SJCRH30 (cell line): Measurements from ENCODE around the gene CBFB. TPM values are rescaled to one million over a fixed set of nuclear protein-coding genes. Genes with fewer than 3 reads are reported as not detected.
A peak's percentile ranks its signal among the peaks of the same experiment; 100 is the strongest.
"Not testable (repeated sequence)": the region's sequence is repeated elsewhere in the genome, so short reads cannot be mapped to it uniquely, and the experiment has no call there.

Experiments
- DNase-seq, 2 experiments: peaks; one replicate each; pipeline ENCODE4 v3.0.0-alpha.2; 2015 to 2020
- H3K27ac ChIP-seq: fragments of 250-450 bp; sonication (Bioruptor Pico); 2 replicates; pipeline ENCODE4 v1.5.1; 2020; ENCODE audit warnings: mild to moderate bottlenecking, moderate library complexity
- H3K27me3 ChIP-seq: fragments of 250-450 bp; sonication (Bioruptor Pico); 2 replicates; pipeline ENCODE4 v1.5.1; 2020; ENCODE audit warnings: mild to moderate bottlenecking, moderate library complexity
- H3K36me3 ChIP-seq: fragments of 250-450 bp; sonication (Bioruptor Pico); 2 replicates; pipeline ENCODE4 v1.5.1; 2020; ENCODE audit warnings: mild to moderate bottlenecking, moderate library complexity
- H3K4me1 ChIP-seq: fragments of 250-450 bp; sonication (Bioruptor Pico); 2 replicates; pipeline ENCODE4 v1.5.1; 2020; ENCODE audit warnings: mild to moderate bottlenecking, moderate library complexity
- H3K4me3 ChIP-seq: fragments of 250-450 bp; sonication (Bioruptor Pico); 2 replicates; pipeline ENCODE4 v1.5.1; 2020; ENCODE audit warnings: mild to moderate bottlenecking, moderate library complexity
- H3K9me3 ChIP-seq: fragments of 250-450 bp; sonication (Bioruptor Pico); replicated peaks from 2 replicates; pipeline ENCODE4 v1.5.1; 2020; ENCODE audit warnings: mild to moderate bottlenecking, moderate library complexity
- total RNA-seq: library from RNA; depleted of rRNA; stranded (reverse); fragments of >200 nt; shearing (Covaris generic); gene quantifications from 2 replicates; pipeline ENCODE4 v1.2.3, GENCODE V29; 2014

Gene CBFB
- total RNA-seq, 1 experiment from 2014 or later: 151 TPM

GRCh38 chr16:67041520-67041919 is 12.6 kb downstream of the CBFB start:
- DNase-seq, H3K4me3 ChIP-seq, H3K27me3 ChIP-seq, H3K4me1 ChIP-seq, H3K27ac ChIP-seq, H3K9me3 ChIP-seq: not testable (repeated sequence)
- H3K36me3 ChIP-seq: peaks cover 66% of the 10 kb centered on the region

GRCh38 chr16:67043420-67043819 is 14.5 kb downstream of the CBFB start:
- Histone ChIP-seq H3K27me3 (no peaks in the 10 kb centered on the region), H3K4me1 (no peaks in the 10 kb centered on the region), H3K36me3 (peaks cover 58% of the 10 kb centered on the region), H3K27ac (no peak overlapping the region), H3K9me3 (no peaks in the 10 kb centered on the region), H3K4me3 (no peak overlapping the region)
- no peak for DNase-seq

- no peaks in the 10 kb centered on the region for H3K27me3 ChIP-seq
- no peak overlapping the region for H3K27ac ChIP-seq
- H3K9me3 ChIP-seq: no peaks in the 10 kb centered on the region
- peaks cover 26% of the 10 kb centered on the region for H3K36me3 ChIP-seq
- no peaks in the 10 kb centered on the region for H3K4me1 ChIP-seq
- DNase-seq: no peak
- H3K4me3 ChIP-seq: no peak overlapping the region
Measured at GRCh38 chr16:67050796-67051195, 21.8 kb downstream of the CBFB start.

- H3K4me1 ChIP-seq: peaks cover 5% of the 10 kb centered on the region
- no peaks in the 10 kb centered on the region for H3K27me3 ChIP-seq
- H3K9me3 ChIP-seq: no peaks in the 10 kb centered on the region
- no peak overlapping the region for H3K4me3 ChIP-seq
- H3K36me3 ChIP-seq: peaks cover 19% of the 10 kb centered on the region
- no peak overlapping the region for H3K27ac ChIP-seq
- DNase-seq: no peak
Measured at GRCh38 chr16:67052399-67052798, 23.4 kb downstream of the CBFB start.

DNA sequence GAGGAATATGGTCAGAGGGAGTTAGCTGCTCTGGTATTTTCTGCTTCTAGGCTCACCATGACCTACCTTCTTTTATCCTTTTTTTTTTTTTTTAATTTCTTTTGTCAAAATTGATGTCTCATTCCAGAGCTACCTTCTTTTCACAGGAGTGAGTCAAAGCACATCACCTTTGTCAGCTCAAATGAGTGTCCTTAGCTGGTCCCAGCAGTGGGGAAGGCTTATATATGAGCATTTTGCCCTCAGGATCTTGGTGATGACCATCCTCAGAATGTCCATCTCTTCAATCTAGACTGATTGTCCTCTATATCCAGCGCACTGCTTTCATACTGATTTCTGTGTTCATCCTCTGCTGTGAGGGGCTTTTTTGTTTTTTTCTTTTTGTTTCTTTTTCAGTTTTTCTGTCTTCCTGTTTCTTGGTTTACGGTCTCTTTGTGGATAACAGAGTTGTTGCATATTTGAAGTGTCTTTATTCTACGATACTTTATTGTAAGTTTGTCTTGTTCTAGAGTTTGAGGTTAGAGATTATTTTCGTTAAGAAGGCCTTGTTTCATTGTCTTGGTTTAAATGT is 24.9 kb downstream of the CBFB start:
- Histone ChIP-seq H3K36me3 (peaks cover 25% of the 10 kb centered on the region), H3K9me3 (no peaks in the 10 kb centered on the region), H3K4me3 (no peak overlapping the region), H3K27ac (no peak overlapping the region), H3K27me3 (no peaks in the 10 kb centered on the region), H3K4me1 (peaks cover 5% of the 10 kb centered on the region)
- DNase-seq: no peak

- Histone ChIP-seq H3K9me3 (no peaks in the 10 kb centered on the region), H3K27ac (no peak overlapping the region), H3K4me1 (peaks cover 5% of the 10 kb centered on the region), H3K36me3 (peaks cover 22% of the 10 kb centered on the region), H3K27me3 (no peaks in the 10 kb centered on the region), H3K4me3 (no peak overlapping the region)
- DNase-seq: no peak
Measured at GRCh38 chr16:67054901-67055300, 26.0 kb downstream of the CBFB start.

GRCh38 chr16:67055712-67056487 is 27.0 kb downstream of the CBFB start:
- Histone ChIP-seq H3K4me3 (no peak overlapping the region), H3K27ac (no peak overlapping the region)
- DNase-seq: peak; percentile 11 to 50

GRCh38 chr16:67063008-67063407 is 34.1 kb downstream of the CBFB start:
- DNase-seq: no peak
- Histone ChIP-seq H3K27me3 (no peaks in the 10 kb centered on the region), H3K27ac (no peak overlapping the region), H3K4me3 (no peak overlapping the region), H3K4me1 (no peaks in the 10 kb centered on the region), H3K36me3 (peaks cover 52% of the 10 kb centered on the region), H3K9me3 (no peaks in the 10 kb centered on the region)

More at GRCh38 chr16:67055712-67056487, 27.0 kb downstream of the CBFB start:
- Histone ChIP-seq H3K4me1 (peaks cover 5% of the 10 kb centered on the region), H3K27me3 (no peaks in the 10 kb centered on the region), H3K36me3 (peaks cover 27% of the 10 kb centered on the region), H3K9me3 (no peaks in the 10 kb centered on the region)

DNA sequence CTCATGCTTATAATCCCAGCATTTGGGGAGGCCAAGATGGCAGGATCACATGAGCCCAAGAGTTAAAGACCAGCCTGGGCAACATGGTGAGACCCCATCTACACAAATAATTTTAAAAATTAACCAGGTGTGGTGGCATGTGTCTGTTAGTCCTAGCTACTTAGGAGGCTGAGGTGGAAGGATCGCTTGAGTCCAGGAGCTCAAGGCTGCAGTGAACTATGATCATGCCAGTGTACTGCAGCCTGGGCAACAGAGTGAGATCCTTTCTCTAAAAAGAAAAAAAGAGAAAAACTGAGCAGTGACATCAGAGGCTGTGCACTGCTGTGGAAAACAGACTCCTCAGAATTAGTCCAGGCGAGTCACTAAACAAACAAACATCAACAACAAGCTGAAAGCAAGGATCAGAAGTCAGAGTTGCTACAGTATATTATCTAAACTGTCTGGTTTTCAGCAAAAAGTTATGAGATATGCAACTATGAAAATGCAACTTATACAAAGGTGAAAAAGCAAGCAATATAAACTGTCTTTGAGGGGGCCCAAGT is 39.3 kb downstream of the CBFB start:
- H3K4me3 ChIP-seq: no peak overlapping the region
- no peak overlapping the region for H3K27ac ChIP-seq
- no peaks in the 10 kb centered on the region for H3K27me3 ChIP-seq
- no peak for DNase-seq
- no peaks in the 10 kb centered on the region for H3K9me3 ChIP-seq
- H3K36me3 ChIP-seq: peaks cover 71% of the 10 kb centered on the region
- no peaks in the 10 kb centered on the region for H3K4me1 ChIP-seq

- H3K27me3 ChIP-seq: no peaks in the 10 kb centered on the region
- DNase-seq: no peak
- H3K36me3 ChIP-seq: peaks cover 72% of the 10 kb centered on the region
- no peaks in the 10 kb centered on the region for H3K9me3 ChIP-seq
- H3K27ac ChIP-seq: no peak overlapping the region
- no peak overlapping the region for H3K4me3 ChIP-seq
- H3K4me1 ChIP-seq: no peaks in the 10 kb centered on the region
Measured at GRCh38 chr16:67071476-67072048, 42.6 kb downstream of the CBFB start.

DNA sequence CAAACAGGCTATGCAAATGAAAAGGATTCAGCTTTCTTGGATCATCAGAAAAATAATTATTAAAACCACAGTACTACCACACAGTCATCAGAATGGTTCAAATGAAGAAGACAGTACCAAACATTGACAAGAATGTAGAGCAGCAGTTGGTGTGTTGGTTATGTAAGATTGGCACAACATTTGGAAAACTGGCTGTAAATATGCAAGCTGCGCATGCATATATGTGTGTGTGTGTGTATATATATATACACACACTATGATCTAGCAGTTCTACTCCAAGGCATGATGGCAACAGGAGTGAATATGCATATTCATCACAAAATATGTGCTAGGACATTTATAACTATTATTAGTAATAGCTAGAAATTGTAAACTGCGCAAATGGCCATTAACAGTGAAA is 46.4 kb downstream of the CBFB start:
- Histone ChIP-seq H3K27me3 (no peaks in the 10 kb centered on the region), H3K4me1 (peaks cover 8% of the 10 kb centered on the region; the same call in 1 of the 2 replicates), H3K9me3 (no peaks in the 10 kb centered on the region), H3K27ac (no peak overlapping the region), H3K36me3 (peaks cover 49% of the 10 kb centered on the region), H3K4me3 (no peak overlapping the region)
- DNase-seq: no peak

DNA sequence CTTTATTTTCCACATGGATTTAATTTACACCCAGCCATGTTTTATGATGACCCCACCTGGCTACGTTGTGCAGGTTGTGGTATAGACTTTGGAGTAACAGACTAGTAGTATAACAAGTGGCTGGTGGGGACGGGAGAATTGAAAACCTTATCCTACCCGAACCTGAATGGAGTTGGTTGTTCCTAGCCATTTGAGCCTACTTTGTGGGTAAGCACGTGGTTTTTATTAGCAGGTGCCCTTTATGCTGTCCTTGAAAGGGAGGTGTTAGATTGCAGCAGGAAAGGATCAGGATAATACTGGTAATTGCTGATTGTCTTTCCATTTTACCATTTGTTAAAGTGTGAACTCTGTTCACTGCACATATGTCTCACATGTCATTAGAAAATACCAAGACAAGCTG is 48.9 kb downstream of the CBFB start:
- peak; percentile 25 to 67 for DNase-seq
- Histone ChIP-seq H3K27ac (no peak overlapping the region), H3K4me3 (no peak overlapping the region), H3K27me3 (no peaks in the 10 kb centered on the region), H3K9me3 (no peaks in the 10 kb centered on the region), H3K4me1 (peaks cover 8% of the 10 kb centered on the region; the same call in 1 of the 2 replicates), H3K36me3 (peaks cover 46% of the 10 kb centered on the region)

DNA sequence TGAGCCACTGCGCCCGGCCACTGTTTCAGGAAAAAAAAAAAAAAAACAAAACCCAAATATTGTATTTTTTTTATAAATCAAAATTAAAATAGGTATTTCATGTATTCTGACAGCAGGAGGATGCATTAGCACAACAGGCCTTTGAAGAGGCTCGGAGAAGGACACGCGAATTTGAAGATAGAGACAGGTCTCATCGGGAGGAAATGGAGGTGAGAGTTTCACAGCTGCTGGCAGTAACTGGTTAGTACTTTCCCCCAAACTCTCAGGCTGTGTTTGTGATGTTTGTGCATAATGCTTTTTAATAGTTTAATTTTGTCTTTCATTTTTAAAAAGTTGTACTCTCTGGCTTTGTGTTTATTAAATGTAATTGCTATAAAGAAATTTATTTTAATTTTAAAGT is 53.2 kb downstream of the CBFB start:
- H3K9me3 ChIP-seq: no peaks in the 10 kb centered on the region
- peaks cover 42% of the 10 kb centered on the region for H3K36me3 ChIP-seq
- no peak for DNase-seq
- peaks cover 8% of the 10 kb centered on the region; the same call in 1 of the 2 replicates for H3K4me1 ChIP-seq
- no peaks in the 10 kb centered on the region for H3K27me3 ChIP-seq
- no peak overlapping the region for H3K27ac ChIP-seq
- H3K4me3 ChIP-seq: no peak overlapping the region

- Histone ChIP-seq H3K27me3 (no peaks in the 10 kb centered on the region), H3K27ac (no peak overlapping the region), H3K9me3 (no peaks in the 10 kb centered on the region), H3K36me3 (peaks cover 40% of the 10 kb centered on the region), H3K4me3 (no peak overlapping the region), H3K4me1 (peaks cover 2% of the 10 kb centered on the region; the same call in 1 of the 2 replicates)
- DNase-seq: no peak
Measured at GRCh38 chr16:67082891-67083290, 53.9 kb downstream of the CBFB start.

GRCh38 chr16:67084345-67085028 is 55.5 kb downstream of the CBFB start:
- no peak overlapping the region for H3K4me3 ChIP-seq
- no peaks in the 10 kb centered on the region for H3K4me1 ChIP-seq
- DNase-seq: no peak
- H3K36me3 ChIP-seq: peaks cover 45% of the 10 kb centered on the region
- no peaks in the 10 kb centered on the region for H3K9me3 ChIP-seq
- no peaks in the 10 kb centered on the region for H3K27me3 ChIP-seq
- no peak overlapping the region for H3K27ac ChIP-seq
